Panc1 (cell line): ENCODE results near the gene PPHLN1. TPM values are rescaled to one million over a fixed set of nuclear protein-coding genes. Genes with fewer than 3 reads are reported as not detected.

Experiments used
- ATAC-seq: fragments of 200-7000 bp; cut with Tn5 transposase; 2 replicates; pipeline ENCODE4 v1.9.1; 2020; ENCODE audit warnings: mild to moderate bottlenecking, moderate library complexity
- BruUV-seq: library from RNA; stranded (reverse); fragments of 400-500 nt; replicated peaks from 2 replicates; lab custom pipeline; 2021; lab: Mats Ljungman, UMichigan
- CTCF ChIA-PET: fragments of 300-600 bp; sonication (Branson Sonifier 250); formaldehyde crosslinking; loops from one replicate; lab custom pipeline; 2022; ENCODE audit warnings: antibody characterized with exemption; lab: Charles Lee
- POLR2A ChIA-PET: fragments of 300-600 bp; sonication (Branson Sonifier 250); formaldehyde crosslinking; loops from one replicate; lab custom pipeline; 2022; ENCODE audit warnings: antibody characterized with exemption; lab: Charles Lee
- DNase-seq: peaks from one replicate; pipeline ENCODE4 v3.0.0-alpha.2; 2010; ENCODE audit warnings: low read depth, low spot score
- H3K27ac ChIP-seq: 2 replicates; pipeline ENCODE4 v1.5.1; 2011; ENCODE audit warnings: mild to moderate bottlenecking, low read length, inconsistent platforms
- H3K27me3 ChIP-seq: fragments of 200-500 bp; sonication (Bioruptor generic); 2 replicates; pipeline ENCODE4 v1.6.0; 2014; ENCODE audit warnings: low read length, inconsistent platforms; ENCODE audit not compliant: control insufficient read depth, insufficient read depth
- H3K36me3 ChIP-seq: fragments of 200-500 bp; sonication (Bioruptor generic); 2 replicates; pipeline ENCODE4 v1.5.1; 2014; ENCODE audit warnings: inconsistent platforms, mild to moderate bottlenecking, low read length, moderate library complexity; ENCODE audit not compliant: control insufficient read depth, insufficient read depth
- H3K4me1 ChIP-seq: 2 replicates; pipeline ENCODE4 v1.5.1; 2011; ENCODE audit warnings: inconsistent platforms, mild to moderate bottlenecking, low read length, moderate library complexity; ENCODE audit not compliant: control insufficient read depth, insufficient read depth
- H3K4me3 ChIP-seq, 2 experiments: 2 replicates each; pipeline ENCODE4 v1.5.1; 2011 to 2012; ENCODE audit warnings: low read depth in 2 of 2, low read length in 2 of 2, mild to moderate bottlenecking in 2 of 2, inconsistent platforms in 1 of 2, moderate library complexity in 1 of 2
- H3K9me3 ChIP-seq: fragments of 200-500 bp; sonication (Bioruptor generic); 2 replicates; pipeline ENCODE4 v1.5.1; 2014; ENCODE audit warnings: low read depth, mild to moderate bottlenecking, inconsistent platforms, low read length, moderate library complexity; ENCODE audit not compliant: control insufficient read depth, insufficient read depth
- POLR2AphosphoS5 ChIP-seq: IDR thresholded peaks from 2 replicates; pipeline ENCODE4 v1.6.1; 2012; ENCODE audit warnings: mild to moderate bottlenecking, low read depth, low read length, moderate library complexity
- REST ChIP-seq, 2 experiments: IDR thresholded peaks; 2 replicates each; pipeline ENCODE4 v1.6.1; 2011 to 2012; ENCODE audit warnings: low read depth in 2 of 2, control low read depth in 1 of 2, low read length in 1 of 2, mild to moderate bottlenecking in 1 of 2, moderate library complexity in 1 of 2; ENCODE audit not compliant: insufficient read depth in 1 of 2
- SIN3A ChIP-seq: IDR thresholded peaks from 2 replicates; pipeline ENCODE4 v1.6.1; 2012; ENCODE audit warnings: low read depth, mild to moderate bottlenecking, low read length, moderate library complexity, borderline replicate concordance; ENCODE audit not compliant: insufficient read depth
- TCF7L2 ChIP-seq: IDR thresholded peaks from 2 replicates; pipeline ENCODE4 v1.6.1; 2011; ENCODE audit warnings: mild to moderate bottlenecking, low read depth, low read length, inconsistent platforms
- in situ Hi-C: cut with HindIII; loops from 2 replicates; pipeline ENCODE4 v1.10.0; 2016; ENCODE audit warnings: low sequenced_read_pairs, low pct_unique_long_range_greater_than_20kb
- intact Hi-C: fragments of 100-400 bp; cut with micrococcal nuclease; formaldehyde crosslinking; loops from one replicate; pipeline ENCODE4 v1.10.0; 2022; ENCODE audit not compliant: unreplicated experiment
- total RNA-seq: library from RNA; stranded (reverse); gene quantifications from one replicate; pipeline ENCODE4 v1.2.1, GENCODE V29; 2021; ENCODE audit not compliant: unreplicated experiment
- TF ChIP-seq, protein P1 (sequence below): fragments of 450-650 bp; IDR thresholded peaks from 2 replicates; pipeline ENCODE4 v1.5.1; 2017; ENCODE audit warnings: mild to moderate bottlenecking

Gene PPHLN1
- total RNA-seq, 1 experiment from 2014 or later, result 56.5 TPM

- intact Hi-C loops (loop anchor here (5.0 kb wide), 1 partner anchor 799 kb away; no protein-coding TSS in a partner anchor), in situ Hi-C loops (no loop called here)
- TF ChIP-seq, protein P1, sequence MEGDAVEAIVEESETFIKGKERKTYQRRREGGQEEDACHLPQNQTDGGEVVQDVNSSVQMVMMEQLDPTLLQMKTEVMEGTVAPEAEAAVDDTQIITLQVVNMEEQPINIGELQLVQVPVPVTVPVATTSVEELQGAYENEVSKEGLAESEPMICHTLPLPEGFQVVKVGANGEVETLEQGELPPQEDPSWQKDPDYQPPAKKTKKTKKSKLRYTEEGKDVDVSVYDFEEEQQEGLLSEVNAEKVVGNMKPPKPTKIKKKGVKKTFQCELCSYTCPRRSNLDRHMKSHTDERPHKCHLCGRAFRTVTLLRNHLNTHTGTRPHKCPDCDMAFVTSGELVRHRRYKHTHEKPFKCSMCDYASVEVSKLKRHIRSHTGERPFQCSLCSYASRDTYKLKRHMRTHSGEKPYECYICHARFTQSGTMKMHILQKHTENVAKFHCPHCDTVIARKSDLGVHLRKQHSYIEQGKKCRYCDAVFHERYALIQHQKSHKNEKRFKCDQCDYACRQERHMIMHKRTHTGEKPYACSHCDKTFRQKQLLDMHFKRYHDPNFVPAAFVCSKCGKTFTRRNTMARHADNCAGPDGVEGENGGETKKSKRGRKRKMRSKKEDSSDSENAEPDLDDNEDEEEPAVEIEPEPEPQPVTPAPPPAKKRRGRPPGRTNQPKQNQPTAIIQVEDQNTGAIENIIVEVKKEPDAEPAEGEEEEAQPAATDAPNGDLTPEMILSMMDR, result no peak
- no peak for TF ChIP-seq POLR2AphosphoS5
- TF ChIP-seq SIN3A, result no peak
- no peak for TF ChIP-seq REST (IDR thresholded peaks at IDR 0.05; ENCODE audit: insufficient read depth in 1 of 2, low read depth in 2 of 2, low read length in 1 of 2)
- TF ChIP-seq TCF7L2, result no peak
- ATAC-seq, result peak; percentile 61
- Histone ChIP-seq H3K4me3 (peak overlapping the region; percentile 54 to 65), H3K27me3 (peaks cover 16% of the 10 kb centered on the region), H3K27ac (no peak overlapping the region), H3K9me3 (no peaks in the 10 kb centered on the region), H3K4me1 (peaks cover 15% of the 10 kb centered on the region; the same call in 1 of the 2 replicates), H3K36me3 (no peaks in the 10 kb centered on the region)
- ChIA-PET POLR2A (interaction anchor here (0.6 kb wide), 1 partner anchor 40 kb away, joined by 12 read pairs; no protein-coding TSS in a partner anchor), CTCF (interaction anchor here (0.6 to 1.3 kb wide), 4 partner anchors 84 to 735 kb away, joined by 3 to 7 read pairs (median 4); no protein-coding TSS in a partner anchor)
- no peak for DNase-seq
- no TSS peak for BruUV-seq
These were observed 157.5 kb downstream of the PPHLN1 start for GRCh38 chr12:42483521-42483790.

DNA sequence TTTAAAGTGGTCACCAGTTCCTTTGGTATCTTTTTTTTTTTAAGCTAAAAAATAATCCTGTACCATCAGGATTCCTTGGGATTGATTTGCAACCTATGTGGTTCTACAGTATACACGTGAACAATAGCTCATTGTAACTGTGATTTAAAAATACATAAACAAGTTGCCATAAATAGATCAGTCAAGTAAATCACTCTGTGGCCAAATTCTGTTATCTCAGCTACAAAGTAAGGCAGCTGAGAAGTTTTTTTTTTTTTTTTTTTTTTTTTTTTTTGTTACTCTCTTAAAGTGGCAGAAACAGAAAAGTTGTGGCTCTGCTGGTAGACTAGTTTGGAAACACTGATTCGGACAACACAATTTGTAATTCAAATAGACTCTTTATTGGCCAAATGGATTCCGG, 159.0 kb downstream of the PPHLN1 start:
- Histone ChIP-seq H3K36me3 (no peaks in the 10 kb centered on the region), H3K4me3 (no peak overlapping the region), H3K9me3 (no peaks in the 10 kb centered on the region), H3K4me1 (peaks cover 15% of the 10 kb centered on the region; the same call in 1 of the 2 replicates), H3K27ac (no peak overlapping the region), H3K27me3 (peaks cover 16% of the 10 kb centered on the region)
- BruUV-seq, result no TSS peak
- ATAC-seq (no peak), DNase-seq (no peak)
- ChIA-PET CTCF (interaction anchor here (0.6 to 0.7 kb wide), 4 partner anchors 60 to 854 kb away, joined by 3 to 5 read pairs (median 4); no protein-coding TSS in a partner anchor), POLR2A (interaction anchor here (0.6 kb wide), 1 partner anchor 104 kb away, joined by 9 read pairs; the partner anchor contains the start of gene PRICKLE1)
- intact Hi-C loops (loop anchor here (2.0 to 5.0 kb wide), 2 partner anchors 84 to 797 kb away; no protein-coding TSS in a partner anchor), in situ Hi-C loops (no loop called here)
- TF ChIP-seq REST (IDR thresholded peaks at IDR 0.05; ENCODE audit: insufficient read depth in 1 of 2, low read depth in 2 of 2, low read length in 1 of 2), result no peak
- TF ChIP-seq POLR2AphosphoS5, result no peak
- no peak for TF ChIP-seq SIN3A
- TF ChIP-seq, protein P1, result no peak
- no peak for TF ChIP-seq TCF7L2
